Heart left ventricle (tissue), 13 donors: Measurements from ENCODE around the gene NOC2L.

Experiments
- POLR2A ChIP-seq, 2 donors: fragments of 450-650 bp; IDR thresholded peaks; one replicate each; pipeline ENCODE4 v1.6.1; 2017; ENCODE audit warnings: antibody characterized with exemption in 2 of 2, mild to moderate bottlenecking in 2 of 2, moderate library complexity in 2 of 2
- TF ChIP-seq, protein P1 (sequence below), 12 donors: fragments of 200-600 bp; sonication (generic) in 4 of 12; IDR thresholded peaks; one replicate each; pipeline versions ENCODE4 v1.5.0 to v1.8.0; 2018 to 2022; ENCODE audit warnings: antibody characterized with exemption in 12 of 12, mild to moderate bottlenecking in 5 of 12
- donor health status: ischemic (EF 13 %, LVEDD 7.1; RV severe dilation, severe dysfunction).
- donor health status: DM: no; HTN: yes; CAD: no.
- donor health status: DM: no; HTN: no; CAD: no.
- donor health status: ischemic (EF 25% LVEDD 6.9; RV normal size, moderate dysfunction).
- donor health status: ischemic (EF 25% LVEDD 5.7; RV mildly dilated, moderate dysfunction).
- donor health status: ischemic (EF 35%, LVEDD 5.7; RV mildly dilated, moderate dysfunction).
- donor health status: nonischemic (EF 11% LVEDD 7.7; RV severe dilation, severe dysfunction).
- donor health status: DM: yes; HTN: yes; CAD: no.
- donor health status: PGD.
- donor health status: ischemic (EF 29% LVEDD 5.4; RV normal size, mild dysfunction).
- donor health status: nonischemic (EF 23%, LVEDD 6.1; RV moderate dilation, normal function).

DNA sequence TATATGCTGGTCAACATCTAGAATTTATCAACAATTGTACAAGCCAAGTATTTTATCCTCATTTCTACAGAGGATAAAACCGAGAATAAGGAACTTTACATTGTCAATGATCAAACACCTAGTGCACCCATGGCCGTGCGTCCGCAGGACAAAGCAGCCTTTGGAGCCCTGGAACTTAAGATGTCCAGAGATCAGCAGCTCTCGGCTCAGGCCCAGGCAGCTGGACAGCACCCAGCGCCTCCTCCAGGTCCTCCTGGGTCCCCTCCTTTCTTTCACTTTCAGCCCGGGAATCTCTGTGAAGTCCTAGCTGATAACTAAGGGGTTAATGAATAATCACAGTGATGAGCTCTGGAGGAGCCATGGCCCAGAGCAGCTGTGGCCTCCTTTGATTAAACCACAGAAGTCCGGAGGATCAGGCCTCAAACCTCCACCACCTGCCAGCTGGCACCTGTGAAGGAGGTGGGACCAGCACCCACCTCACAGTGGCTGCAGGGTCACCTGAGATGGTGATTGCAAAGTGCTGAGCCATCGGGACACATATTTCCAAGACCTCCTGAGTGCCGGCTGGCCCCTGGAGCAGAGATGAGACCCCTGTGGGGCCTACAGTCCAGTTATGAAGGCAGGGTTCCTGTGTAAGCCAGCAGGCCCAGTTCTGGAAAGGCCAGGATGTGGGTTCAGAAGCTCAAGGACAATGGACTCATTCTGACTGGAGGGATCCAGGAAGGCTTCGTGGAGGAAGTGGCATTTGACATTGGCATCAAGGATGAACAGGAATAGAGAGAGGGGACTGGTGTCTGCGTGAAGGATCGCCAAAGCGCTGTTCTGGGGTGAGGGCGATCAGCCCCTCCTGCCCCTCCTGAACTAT, 46.9 kb downstream of the NOC2L start:
- no peak for TF ChIP-seq POLR2A (IDR thresholded peaks at IDR 0.05)
- TF ChIP-seq, protein P1, sequence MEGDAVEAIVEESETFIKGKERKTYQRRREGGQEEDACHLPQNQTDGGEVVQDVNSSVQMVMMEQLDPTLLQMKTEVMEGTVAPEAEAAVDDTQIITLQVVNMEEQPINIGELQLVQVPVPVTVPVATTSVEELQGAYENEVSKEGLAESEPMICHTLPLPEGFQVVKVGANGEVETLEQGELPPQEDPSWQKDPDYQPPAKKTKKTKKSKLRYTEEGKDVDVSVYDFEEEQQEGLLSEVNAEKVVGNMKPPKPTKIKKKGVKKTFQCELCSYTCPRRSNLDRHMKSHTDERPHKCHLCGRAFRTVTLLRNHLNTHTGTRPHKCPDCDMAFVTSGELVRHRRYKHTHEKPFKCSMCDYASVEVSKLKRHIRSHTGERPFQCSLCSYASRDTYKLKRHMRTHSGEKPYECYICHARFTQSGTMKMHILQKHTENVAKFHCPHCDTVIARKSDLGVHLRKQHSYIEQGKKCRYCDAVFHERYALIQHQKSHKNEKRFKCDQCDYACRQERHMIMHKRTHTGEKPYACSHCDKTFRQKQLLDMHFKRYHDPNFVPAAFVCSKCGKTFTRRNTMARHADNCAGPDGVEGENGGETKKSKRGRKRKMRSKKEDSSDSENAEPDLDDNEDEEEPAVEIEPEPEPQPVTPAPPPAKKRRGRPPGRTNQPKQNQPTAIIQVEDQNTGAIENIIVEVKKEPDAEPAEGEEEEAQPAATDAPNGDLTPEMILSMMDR (IDR thresholded peaks at IDR 0.05), result no peak
